Endothelial cell of umbilical vein (primary cell): ENCODE data around the gene ZFPM1. TPM values are rescaled to one million over a fixed set of nuclear protein-coding genes. Genes with fewer than 3 reads are reported as not detected.
"Not testable (repeated sequence)": the region's sequence is repeated elsewhere in the genome, so short reads cannot be mapped to it uniquely, and the experiment has no call there.

Source experiments
- BruUV-seq: library from RNA; stranded (reverse); fragments of 400-500 nt; replicated peaks from 2 replicates; lab custom pipeline; 2021; lab: Mats Ljungman, UMichigan
- CTCF ChIA-PET: fragments of 300-600, 350-600 bp; sonication (Branson Sonifier 250); formaldehyde crosslinking; loops from one replicate; lab custom pipeline; 2021; ENCODE audit warnings: antibody characterized with exemption, inconsistent platforms; lab: Charles Lee
- POLR2A ChIA-PET: fragments of 300-600, 350-600 bp; sonication (Branson Sonifier 250); formaldehyde crosslinking; loops from one replicate; lab custom pipeline; 2021; ENCODE audit warnings: antibody characterized with exemption, inconsistent platforms; lab: Charles Lee
- DNase-seq: peaks from one replicate; pipeline ENCODE4 v3.0.0-alpha.2; 2011; ENCODE audit warnings: low read depth, low spot score
- FAIRE-seq: peaks from 2 replicates; lab custom pipeline; 2011; peaks lifted over from hg19 to GRCh38; lab: Jason Lieb, UNC
- H2AFZ ChIP-seq: 2 replicates; pipeline ENCODE4 v1.6.0; 2012; ENCODE audit warnings: low read depth, low read length, control low read depth, inconsistent platforms
- H3K27ac ChIP-seq: 2 replicates; pipeline ENCODE4 v1.5.1; 2011; ENCODE audit warnings: low read depth, mild to moderate bottlenecking, control low read depth, low read length, moderate library complexity; ENCODE audit not compliant: insufficient read depth
- H3K27me3 ChIP-seq, 2 experiments: 2 replicates each; pipeline versions ENCODE4 v1.6.0 to v1.6.1; 2011; ENCODE audit warnings: low read length in 2 of 2, mixed read lengths in 1 of 2; ENCODE audit not compliant: control insufficient read depth in 2 of 2, insufficient read depth in 2 of 2
- H3K36me3 ChIP-seq, 2 experiments: 2 replicates in 1 of 2; 3 replicates in 1 of 2; pipeline ENCODE4 v1.5.1; 2011; ENCODE audit warnings: low read length in 2 of 2, mild to moderate bottlenecking in 1 of 2, moderate library complexity in 1 of 2; ENCODE audit not compliant: control insufficient read depth in 2 of 2, insufficient read depth in 2 of 2; ENCODE audit errors: extremely low read depth in 1 of 2
- H3K4me1 ChIP-seq: 3 replicates; pipeline ENCODE4 v1.5.1; 2011; ENCODE audit warnings: mild to moderate bottlenecking, low read length; ENCODE audit not compliant: control insufficient read depth, insufficient read depth; ENCODE audit errors: extremely low read depth
- H3K4me2 ChIP-seq: 2 replicates; pipeline ENCODE4 v1.6.1; 2011; ENCODE audit warnings: low read length, control low read depth, mixed read lengths; ENCODE audit not compliant: insufficient read depth
- H3K4me3 ChIP-seq, 3 experiments: fragments of 200-600 bp in 1 of 3; sonication (generic), shearing (Covaris generic) in 1 of 3; replicated peaks in 1 of 3; 2 replicates each; pipeline ENCODE4 v1.5.1; 2011 to 2016; ENCODE audit warnings: control low read depth in 3 of 3, low read length in 3 of 3, mild to moderate bottlenecking in 2 of 3, inconsistent platforms in 1 of 3, low read depth in 1 of 3, moderate library complexity in 1 of 3; ENCODE audit not compliant: insufficient read depth in 1 of 3
- H3K79me2 ChIP-seq: 2 replicates; pipeline ENCODE4 v1.6.0; 2012; ENCODE audit warnings: low read length, inconsistent platforms; ENCODE audit not compliant: control insufficient read depth, insufficient read depth
- H3K9ac ChIP-seq: replicated peaks from 2 replicates; pipeline ENCODE3; 2011; ENCODE audit warnings: low read length, control low read depth; ENCODE audit not compliant: insufficient read depth; ENCODE audit errors: extremely low read depth
- H3K9me1 ChIP-seq: replicated peaks from 3 replicates; pipeline ENCODE4 v1.6.0; 2011; ENCODE audit warnings: mild to moderate bottlenecking, low read length; ENCODE audit not compliant: control insufficient read depth, insufficient read depth; ENCODE audit errors: extremely low read depth
- H3K9me3 ChIP-seq: replicated peaks from 2 replicates; pipeline ENCODE4 v1.5.1; 2012; ENCODE audit warnings: low read length, inconsistent platforms; ENCODE audit not compliant: control insufficient read depth, insufficient read depth
- H4K20me1 ChIP-seq: replicated peaks from 2 replicates; pipeline ENCODE3; 2011; ENCODE audit warnings: mild to moderate bottlenecking, low read length; ENCODE audit not compliant: control insufficient read depth, insufficient read depth; ENCODE audit errors: extremely low read depth
- EZH2 ChIP-seq: IDR thresholded peaks from 2 replicates; pipeline ENCODE4 v1.6.1; 2012; ENCODE audit warnings: borderline replicate concordance, low read depth, mild to moderate bottlenecking, moderate library complexity, low read length, inconsistent platforms; ENCODE audit not compliant: severe bottlenecking
- FOS ChIP-seq: IDR thresholded peaks from 2 replicates; pipeline ENCODE4 v1.6.1; 2011; ENCODE audit warnings: mild to moderate bottlenecking, low read length, moderate library complexity, borderline replicate concordance; ENCODE audit not compliant: insufficient read depth
- GATA2 ChIP-seq: IDR thresholded peaks from 2 replicates; pipeline ENCODE4 v1.7.0; 2011; ENCODE audit warnings: low read depth, mild to moderate bottlenecking, moderate library complexity, mixed read lengths, low read length; ENCODE audit not compliant: insufficient read length, insufficient read depth
- JUN ChIP-seq: IDR thresholded peaks from 2 replicates; pipeline ENCODE4 v1.6.1; 2011; ENCODE audit warnings: borderline replicate concordance, low read depth; ENCODE audit not compliant: insufficient read length, insufficient read depth
- MYC ChIP-seq: IDR thresholded peaks from one replicate; pipeline ENCODE4 v1.6.1; 2011; ENCODE audit warnings: mild to moderate bottlenecking, low read depth, low read length
- POLR2A ChIP-seq: IDR thresholded peaks from 2 replicates; pipeline ENCODE4 v1.6.1; 2012; ENCODE audit warnings: low read depth, mild to moderate bottlenecking, control low read depth, low read length
- POLR2AphosphoS5 ChIP-seq: IDR thresholded peaks from 2 replicates; pipeline ENCODE4 v1.6.1; 2012; ENCODE audit warnings: low read depth, mild to moderate bottlenecking, control low read depth, low read length, moderate library complexity; ENCODE audit not compliant: insufficient read depth
- dilution Hi-C: fragments of 300-500 bp; cut with MboI; formaldehyde crosslinking; loops from one replicate; pipeline ENCODE4 v1.15.0; 2019; ENCODE audit warnings: low sequenced_read_pairs; ENCODE audit not compliant: extremely low pct_ligation_motif_present
- intact Hi-C: fragments of 100-400 bp; cut with micrococcal nuclease; formaldehyde crosslinking; loops from one replicate; pipeline ENCODE4 v1.10.0; 2022
- polyA plus RNA-seq, 4 experiments: library from polyadenylated mRNA; depleted of rRNA in 3 of 4; stranded (reverse) in 3 of 4; unstranded in 1 of 4; fragments of >200 nt; gene quantifications; 2 replicates each; pipeline versions ENCODE4 v1.2.1 to v1.2.3, GENCODE V29; 2011 to 2012; ENCODE audit warnings: missing spikeins in 1 of 4
- total RNA-seq: library from RNA; stranded (reverse); gene quantifications from 2 replicates; pipeline ENCODE4 v1.2.3, GENCODE V29; 2021
- TF ChIP-seq, protein P1 (sequence below): IDR thresholded peaks from 2 replicates; pipeline ENCODE4 v1.6.1; 2011; ENCODE audit not compliant: insufficient read depth, insufficient read length
- TF ChIP-seq, protein P2 (sequence below), 2 donors: IDR thresholded peaks; 1 replicate in 1 of 2; 2 replicates in 1 of 2; pipeline ENCODE4 v1.5.1; 2011; ENCODE audit warnings: low read length in 2 of 2, mild to moderate bottlenecking in 2 of 2, moderate library complexity in 2 of 2, control low read depth in 1 of 2, inconsistent platforms in 1 of 2, low read depth in 1 of 2; ENCODE audit not compliant: insufficient read depth in 1 of 2; ENCODE audit errors: extremely low read depth in 1 of 2

The ZFPM1 gene
- total and polyA plus RNA-seq, 2 donors (not counting 3 experiments of a cell fraction or from before 2014, with no cell fraction given) = 0.37 to 7.5 TPM

DNA sequence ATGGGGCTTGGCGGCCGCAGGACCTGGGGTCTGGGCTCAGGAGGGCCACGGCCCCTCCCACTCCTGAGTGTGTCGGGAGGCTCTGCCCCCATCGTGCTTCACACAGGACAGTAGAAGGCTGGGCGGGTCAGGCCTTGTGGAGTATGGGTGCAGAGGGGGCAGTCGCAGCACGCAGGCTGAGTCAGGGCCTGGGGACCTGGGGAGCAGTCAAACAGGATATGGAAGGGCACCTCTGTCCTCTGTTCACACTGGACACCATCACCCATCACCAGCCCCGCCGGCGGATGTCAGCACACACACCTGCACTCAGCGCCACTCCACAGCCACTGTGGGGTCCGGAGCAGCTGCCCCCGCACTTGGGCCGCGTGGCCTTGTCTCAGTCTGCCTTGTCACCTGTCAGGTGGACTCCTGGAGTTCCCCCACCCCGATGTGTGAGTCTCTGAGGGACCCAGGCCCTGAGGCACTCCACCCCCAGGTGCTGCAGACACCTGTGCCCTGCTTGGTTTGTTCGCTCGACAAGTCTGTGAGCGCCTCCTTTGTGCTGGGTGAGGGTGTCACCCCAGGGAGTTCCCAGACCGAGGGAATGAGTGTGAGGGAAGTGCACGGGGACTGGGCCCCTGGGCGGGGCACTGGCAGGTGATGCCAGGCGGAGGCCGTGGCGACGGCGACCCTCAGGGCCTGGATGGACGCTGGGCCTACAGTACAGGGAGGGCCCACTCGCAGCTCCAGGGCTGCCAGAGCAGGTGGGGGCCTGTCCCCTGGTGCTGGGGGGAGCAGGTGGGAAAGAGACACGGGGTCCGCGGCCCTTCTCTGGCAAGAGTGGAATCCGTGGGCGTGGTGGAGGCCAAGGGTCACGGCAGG lies 31.7 kb downstream of the ZFPM1 start:
- dilution Hi-C loops = no loop called here
- CTCF ChIA-PET = interaction anchor here (0.7 kb wide), 1 partner anchor 9 kb away, joined by 3 read pairs; no protein-coding TSS in a partner anchor
- no peak overlapping the region for H3K4me3 ChIP-seq
- no peak overlapping the region for H3K27ac ChIP-seq
- DNase-seq = no peak
- no peaks in the 10 kb centered on the region for H3K9me3 ChIP-seq
- no peak overlapping the region for H3K4me2 ChIP-seq
- FAIRE-seq = no peak
- POLR2A ChIA-PET = no interaction called here
- no peaks in the 10 kb centered on the region for H3K79me2 ChIP-seq
- no peaks in the 10 kb centered on the region for H3K36me3 ChIP-seq
- no TSS peak for BruUV-seq
- intact Hi-C loops = no loop called here
- TF ChIP-seq, protein P1, sequence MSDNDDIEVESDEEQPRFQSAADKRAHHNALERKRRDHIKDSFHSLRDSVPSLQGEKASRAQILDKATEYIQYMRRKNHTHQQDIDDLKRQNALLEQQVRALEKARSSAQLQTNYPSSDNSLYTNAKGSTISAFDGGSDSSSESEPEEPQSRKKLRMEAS = no peak
- TF ChIP-seq FOS (no peak), GATA2 (no peak), POLR2AphosphoS5 (no peak), MYC (no peak), JUN (no peak), EZH2 (no peak), POLR2A (no peak)
- TF ChIP-seq, protein P2, sequence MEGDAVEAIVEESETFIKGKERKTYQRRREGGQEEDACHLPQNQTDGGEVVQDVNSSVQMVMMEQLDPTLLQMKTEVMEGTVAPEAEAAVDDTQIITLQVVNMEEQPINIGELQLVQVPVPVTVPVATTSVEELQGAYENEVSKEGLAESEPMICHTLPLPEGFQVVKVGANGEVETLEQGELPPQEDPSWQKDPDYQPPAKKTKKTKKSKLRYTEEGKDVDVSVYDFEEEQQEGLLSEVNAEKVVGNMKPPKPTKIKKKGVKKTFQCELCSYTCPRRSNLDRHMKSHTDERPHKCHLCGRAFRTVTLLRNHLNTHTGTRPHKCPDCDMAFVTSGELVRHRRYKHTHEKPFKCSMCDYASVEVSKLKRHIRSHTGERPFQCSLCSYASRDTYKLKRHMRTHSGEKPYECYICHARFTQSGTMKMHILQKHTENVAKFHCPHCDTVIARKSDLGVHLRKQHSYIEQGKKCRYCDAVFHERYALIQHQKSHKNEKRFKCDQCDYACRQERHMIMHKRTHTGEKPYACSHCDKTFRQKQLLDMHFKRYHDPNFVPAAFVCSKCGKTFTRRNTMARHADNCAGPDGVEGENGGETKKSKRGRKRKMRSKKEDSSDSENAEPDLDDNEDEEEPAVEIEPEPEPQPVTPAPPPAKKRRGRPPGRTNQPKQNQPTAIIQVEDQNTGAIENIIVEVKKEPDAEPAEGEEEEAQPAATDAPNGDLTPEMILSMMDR (IDR thresholded peaks at IDR 0.05; ENCODE audit: extremely low read depth in 1 of 2, insufficient read depth in 1 of 2, low read depth in 1 of 2, low read length in 2 of 2) = no peak
- H4K20me1 ChIP-seq = no peaks in the 10 kb centered on the region
- no peak overlapping the region for H3K9ac ChIP-seq
- H3K9me1 ChIP-seq = no peaks in the 10 kb centered on the region
- H2AFZ ChIP-seq = no peak overlapping the region
- no peaks in the 10 kb centered on the region for H3K27me3 ChIP-seq
- H3K4me1 ChIP-seq = no peaks in the 10 kb centered on the region

DNA sequence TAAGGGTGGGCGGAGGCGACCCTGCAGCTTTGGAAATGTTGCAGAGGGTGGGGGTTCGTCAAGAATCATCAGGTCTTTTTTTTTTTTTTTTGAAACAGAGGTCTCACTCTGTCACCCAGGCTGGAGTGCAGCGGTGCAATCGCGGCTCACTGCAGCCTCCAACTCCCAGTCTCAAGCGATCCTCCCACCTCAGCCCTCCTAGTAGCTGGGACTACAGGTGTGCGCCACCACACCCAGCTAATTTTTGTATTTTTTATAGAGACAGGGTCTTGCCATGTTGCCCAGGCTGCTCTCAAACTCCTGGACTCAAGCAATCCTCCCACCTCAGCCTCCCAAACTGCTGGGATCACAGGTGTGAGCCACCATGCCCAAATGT lies 32.3 kb downstream of the ZFPM1 start:
- BruUV-seq, CTCF ChIA-PET, DNase-seq, POLR2A ChIA-PET, H3K27me3 ChIP-seq, H3K9ac ChIP-seq, H3K36me3 ChIP-seq, intact Hi-C loops, dilution Hi-C loops, H3K4me3 ChIP-seq, H3K79me2 ChIP-seq, FAIRE-seq, H2AFZ ChIP-seq, H3K4me1 ChIP-seq, H3K9me1 ChIP-seq, H4K20me1 ChIP-seq, H3K27ac ChIP-seq, H3K4me2 ChIP-seq, H3K9me3 ChIP-seq: not testable (repeated sequence)
